Measurements from ENCODE around the gene SDHAF2. TPM values are rescaled to one million over a fixed set of nuclear protein-coding genes. Genes with fewer than 3 reads are reported as not detected.
A peak's percentile ranks its signal among the peaks of the same experiment; 100 is the strongest.

The SDHAF2 gene
- polyA plus RNA-seq, 3 donors = 45.5 to 70.2 (median 64.8) TPM

- H3K27me3 ChIP-seq (ENCODE audit: control insufficient read depth in 2 of 2, insufficient read depth in 2 of 2, low read length in 2 of 2) = no peaks in the 10 kb centered on the region
- 87% methylated on average over 7 of the region's 15 CpGs for WGBS (ENCODE audit: insufficient coverage)
- Mint-ChIP-seq H3K9me3 (peaks cover 2 to 4% (median 2%) of the 10 kb centered on the region in 7 donors), H3K36me3 (peaks cover 0 to 1% of the 10 kb centered on the region in 2 donors), H3K27me3 (ENCODE audit: low read depth in 3 of 3) (peaks cover 2 to 9% (median 3%) of the 10 kb centered on the region in 3 donors), H3K4me3 (no peak overlapping the region), H3K4me1 (peaks cover 28% of the 10 kb centered on the region), H3K27ac (peak overlapping the region in 2 of 7 donors; percentile 36 to 80)
- peaks cover 0 to 1% of the 10 kb centered on the region in 2 donors for H3K9me3 ChIP-seq (replicated peaks in 1 of 2; ENCODE audit: control insufficient read depth in 1 of 2, insufficient read depth in 1 of 2, low read length in 2 of 2)
- no peaks in the 10 kb centered on the region for H4K20me1 ChIP-seq (ENCODE audit: insufficient read depth, low read length)
- H3K4me2 ChIP-seq (replicated peaks; ENCODE audit: extremely low read depth, low read length, poor library complexity, severe bottlenecking) = no peak overlapping the region
- no peak overlapping the region for H3K27ac ChIP-seq (ENCODE audit: low read depth in 1 of 2, low read length in 2 of 2)
- no peaks in the 10 kb centered on the region for H3K36me3 ChIP-seq (replicated peaks in 1 of 2; ENCODE audit: control insufficient read depth in 1 of 2, insufficient read depth in 2 of 2, low read length in 2 of 2)
- intact Hi-C loops (cut with micrococcal nuclease) = loop anchor here (1.0 to 2.0 kb wide), 2 partner anchors 48 kb away; no protein-coding TSS in a partner anchor
- H2AFZ ChIP-seq (ENCODE audit: insufficient read depth, low read depth, low read length, poor library complexity, severe bottlenecking) = no peak overlapping the region
- no peak for TF ChIP-seq CTCF (IDR thresholded peaks at IDR 0.05)
- no peaks in the 10 kb centered on the region for H3K79me2 ChIP-seq (ENCODE audit: insufficient read depth, low read length)
- peak in 1 of 3 donors; percentile 20 for DNase-seq
- H3K4me3 ChIP-seq (replicated peaks in 1 of 3; ENCODE audit: low read depth in 2 of 3, low read length in 3 of 3) = no peak overlapping the region
- peaks cover 27 to 31% of the 10 kb centered on the region in 2 donors for H3K4me1 ChIP-seq (ENCODE audit: control insufficient read depth in 1 of 2, insufficient read depth in 2 of 2, low read length in 2 of 2)
- no peak overlapping the region for H3K9ac ChIP-seq (ENCODE audit: insufficient read depth, low read length, poor library complexity, severe bottlenecking)
Observed at GRCh38 chr11:61384271-61385242, 45.4 kb upstream of the SDHAF2 start.

DNA sequence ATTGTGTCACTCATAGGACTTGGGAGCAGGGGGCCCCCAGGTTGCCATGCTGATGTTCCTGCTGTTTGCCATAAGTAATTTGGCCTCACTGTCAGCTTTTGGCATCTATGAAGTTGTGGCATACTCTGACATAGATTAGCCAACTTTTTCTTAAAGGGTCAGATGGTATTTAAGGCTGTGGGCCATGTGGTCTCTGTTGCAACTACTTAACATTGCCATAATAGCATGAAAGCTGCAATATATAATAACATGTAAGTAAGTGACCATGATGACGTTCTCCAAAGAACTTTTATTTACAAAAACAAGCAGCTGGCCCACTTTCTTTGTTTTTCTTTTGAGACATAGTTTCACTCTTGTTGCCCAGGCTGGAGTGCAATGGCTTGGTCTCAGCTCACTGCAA is 39.8 kb upstream of the SDHAF2 start:
- no peak for TF ChIP-seq CTCF (IDR thresholded peaks at IDR 0.05)
- DNase-seq = no peak
- Mint-ChIP-seq H3K4me3 (no peak overlapping the region), H3K27me3 (ENCODE audit: low read depth in 3 of 3) (peaks cover 2 to 4% (median 3%) of the 10 kb centered on the region in 3 donors), H3K9me3 (peaks cover 1 to 11% (median 6%) of the 10 kb centered on the region in 7 donors), H3K4me1 (peaks cover 23% of the 10 kb centered on the region), H3K27ac (no peak overlapping the region), H3K36me3 (peaks cover 3 to 9% of the 10 kb centered on the region in 2 donors)
- H4K20me1 ChIP-seq (ENCODE audit: insufficient read depth, low read length) = no peaks in the 10 kb centered on the region
- intact Hi-C loops (cut with micrococcal nuclease) = loop anchor here in 1 of 2 donors (5.0 kb wide), 1 partner anchor 47 kb away; no protein-coding TSS in a partner anchor
- no peak overlapping the region for H3K4me2 ChIP-seq (replicated peaks; ENCODE audit: extremely low read depth, low read length, poor library complexity, severe bottlenecking)
- H3K79me2 ChIP-seq (ENCODE audit: insufficient read depth, low read length) = no peaks in the 10 kb centered on the region
- H3K9ac ChIP-seq (ENCODE audit: insufficient read depth, low read length, poor library complexity, severe bottlenecking) = no peak overlapping the region
- no peak overlapping the region for H2AFZ ChIP-seq (ENCODE audit: insufficient read depth, low read depth, low read length, poor library complexity, severe bottlenecking)
- no peak overlapping the region for H3K4me3 ChIP-seq (replicated peaks in 1 of 3; ENCODE audit: low read depth in 2 of 3, low read length in 3 of 3)
- H3K36me3 ChIP-seq (replicated peaks in 1 of 2; ENCODE audit: control insufficient read depth in 1 of 2, insufficient read depth in 2 of 2, low read length in 2 of 2) = peaks cover 4 to 6% of the 10 kb centered on the region in 2 donors
- peaks cover 4 to 5% of the 10 kb centered on the region in 2 donors for H3K9me3 ChIP-seq (replicated peaks in 1 of 2; ENCODE audit: control insufficient read depth in 1 of 2, insufficient read depth in 1 of 2, low read length in 2 of 2)
- no peaks in the 10 kb centered on the region for H3K27me3 ChIP-seq (ENCODE audit: control insufficient read depth in 2 of 2, insufficient read depth in 2 of 2, low read length in 2 of 2)
- peaks cover 17 to 25% of the 10 kb centered on the region in 2 donors for H3K4me1 ChIP-seq (ENCODE audit: control insufficient read depth in 1 of 2, insufficient read depth in 2 of 2, low read length in 2 of 2)
- H3K27ac ChIP-seq (ENCODE audit: low read depth in 1 of 2, low read length in 2 of 2) = no peak overlapping the region
- no CpG with 5 or more reads among the region's 1 CpG for WGBS (ENCODE audit: insufficient coverage)
